GM19099 (cell line): ENCODE data around the gene SLC25A14.

Experiments used
- POLR2A ChIP-seq: IDR thresholded peaks from 3 replicates; pipeline ENCODE4 v1.6.1; 2011; ENCODE audit warnings: low read depth; ENCODE audit not compliant: insufficient read length; ENCODE audit errors: extremely low read depth

SLC25A14 gene

GRCh38 chrX:130343411-130343810 is 3.7 kb downstream of the SLC25A14 start:
- TF ChIP-seq POLR2A: no peak

- TF ChIP-seq POLR2A: no peak
Measured at GRCh38 chrX:130347321-130347720, 7.6 kb downstream of the SLC25A14 start.

- no peak for TF ChIP-seq POLR2A
Measured at GRCh38 chrX:130351567-130351966, 11.8 kb downstream of the SLC25A14 start.

GRCh38 chrX:130376077-130376476 is 36.4 kb downstream of the SLC25A14 start:
- TF ChIP-seq POLR2A: no peak

- TF ChIP-seq POLR2A: no peak
Measured at GRCh38 chrX:130378024-130378669, 38.4 kb downstream of the SLC25A14 start.

GRCh38 chrX:130385520-130385919 is 45.8 kb downstream of the SLC25A14 start, which contains the start of gene GPR119:
GPR119 (minus strand) TSS chrX:130385674; CDS start chrX:130385447, 227 bp downstream.
- no peak for TF ChIP-seq POLR2A

- no peak for TF ChIP-seq POLR2A
Measured at GRCh38 chrX:130386408-130386808, 46.7 kb downstream of the SLC25A14 start.

- TF ChIP-seq POLR2A: no peak
Measured at GRCh38 chrX:130393451-130394074, 53.8 kb downstream of the SLC25A14 start.

- TF ChIP-seq POLR2A: no peak
Measured at GRCh38 chrX:130395341-130395740, 55.6 kb downstream of the SLC25A14 start.

- TF ChIP-seq POLR2A: peak; percentile 85
Measured at GRCh38 chrX:130401415-130402207, 61.9 kb downstream of the SLC25A14 start, which contains the start of gene RBMX2. RBMX2 (plus strand) TSS chrX:130401987; CDS start chrX:130402033, 46 bp downstream.

GRCh38 chrX:130402208-130402684 is 62.5 kb downstream of the SLC25A14 start:
- no peak for TF ChIP-seq POLR2A

GRCh38 chrX:130413415-130413814 is 73.7 kb downstream of the SLC25A14 start:
- TF ChIP-seq POLR2A: no peak

GRCh38 chrX:130414800-130415199 is 75.1 kb downstream of the SLC25A14 start:
- TF ChIP-seq POLR2A: no peak

GRCh38 chrX:130415201-130415600 is 75.5 kb downstream of the SLC25A14 start:
- TF ChIP-seq POLR2A: no peak

- no peak for TF ChIP-seq POLR2A
Measured at GRCh38 chrX:130416785-130417184, 77.1 kb downstream of the SLC25A14 start.
